ENCODE data around the gene GAL3ST2.

GAL3ST2 gene

GRCh38 chr2:241794250-241794823 is 17.7 kb downstream of the GAL3ST2 start:
- no peak overlapping the region for H3K4me3 ChIP-seq (ENCODE audit: control insufficient read depth, low read depth, low read length)
- TF ChIP-seq, protein P1, sequence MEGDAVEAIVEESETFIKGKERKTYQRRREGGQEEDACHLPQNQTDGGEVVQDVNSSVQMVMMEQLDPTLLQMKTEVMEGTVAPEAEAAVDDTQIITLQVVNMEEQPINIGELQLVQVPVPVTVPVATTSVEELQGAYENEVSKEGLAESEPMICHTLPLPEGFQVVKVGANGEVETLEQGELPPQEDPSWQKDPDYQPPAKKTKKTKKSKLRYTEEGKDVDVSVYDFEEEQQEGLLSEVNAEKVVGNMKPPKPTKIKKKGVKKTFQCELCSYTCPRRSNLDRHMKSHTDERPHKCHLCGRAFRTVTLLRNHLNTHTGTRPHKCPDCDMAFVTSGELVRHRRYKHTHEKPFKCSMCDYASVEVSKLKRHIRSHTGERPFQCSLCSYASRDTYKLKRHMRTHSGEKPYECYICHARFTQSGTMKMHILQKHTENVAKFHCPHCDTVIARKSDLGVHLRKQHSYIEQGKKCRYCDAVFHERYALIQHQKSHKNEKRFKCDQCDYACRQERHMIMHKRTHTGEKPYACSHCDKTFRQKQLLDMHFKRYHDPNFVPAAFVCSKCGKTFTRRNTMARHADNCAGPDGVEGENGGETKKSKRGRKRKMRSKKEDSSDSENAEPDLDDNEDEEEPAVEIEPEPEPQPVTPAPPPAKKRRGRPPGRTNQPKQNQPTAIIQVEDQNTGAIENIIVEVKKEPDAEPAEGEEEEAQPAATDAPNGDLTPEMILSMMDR (conservative IDR thresholded peaks at IDR 0.05; ENCODE audit: control insufficient read depth, insufficient read depth, low read depth, low read length) = no peak
- no peak for DNase-seq (ENCODE audit: low read depth)

- no peak overlapping the region for H3K4me3 ChIP-seq (ENCODE audit: control insufficient read depth, low read depth, low read length)
- TF ChIP-seq, protein P1 (conservative IDR thresholded peaks at IDR 0.05; ENCODE audit: control insufficient read depth, insufficient read depth, low read depth, low read length) = no peak
- DNase-seq (ENCODE audit: low read depth) = no peak
Measured at GRCh38 chr2:241795021-241795999, 18.7 kb downstream of the GAL3ST2 start.

GRCh38 chr2:241796209-241796608 is 19.6 kb downstream of the GAL3ST2 start:
- DNase-seq (ENCODE audit: low read depth) = no peak
- TF ChIP-seq, protein P1 (conservative IDR thresholded peaks at IDR 0.05; ENCODE audit: control insufficient read depth, insufficient read depth, low read depth, low read length) = no peak
- no peak overlapping the region for H3K4me3 ChIP-seq (ENCODE audit: control insufficient read depth, low read depth, low read length)

DNA sequence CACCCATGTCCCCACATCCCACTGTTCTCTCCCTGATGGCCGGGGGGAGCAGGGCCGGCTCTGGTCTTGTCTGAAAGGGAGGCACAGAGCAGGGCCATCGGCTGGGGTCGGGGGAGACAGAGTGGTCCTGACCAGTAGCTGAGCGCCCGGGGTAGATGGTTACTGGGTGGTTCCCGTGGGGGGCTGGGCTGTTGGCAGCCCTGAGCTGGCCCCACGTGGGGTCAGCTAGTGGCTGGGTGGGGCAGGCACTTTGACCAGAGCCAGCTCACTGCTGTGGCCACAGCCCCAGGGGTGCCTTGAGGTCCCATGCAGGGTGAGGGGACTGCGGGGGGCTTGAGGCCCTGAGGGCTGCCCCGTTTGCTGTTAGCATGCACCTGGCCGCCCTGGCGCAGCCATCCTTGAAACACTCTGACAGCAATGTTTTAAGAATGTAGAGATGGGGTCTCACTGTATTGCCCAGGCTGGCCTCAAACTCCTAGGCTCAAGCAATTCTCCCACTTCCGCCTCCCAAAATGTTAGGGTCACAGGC is 20.1 kb downstream of the GAL3ST2 start:
- DNase-seq (ENCODE audit: low read depth) = no peak
- no peak overlapping the region for H3K4me3 ChIP-seq (ENCODE audit: control insufficient read depth, low read depth, low read length)
- TF ChIP-seq, protein P1 (conservative IDR thresholded peaks at IDR 0.05; ENCODE audit: control insufficient read depth, insufficient read depth, low read depth, low read length) = no peak

DNA sequence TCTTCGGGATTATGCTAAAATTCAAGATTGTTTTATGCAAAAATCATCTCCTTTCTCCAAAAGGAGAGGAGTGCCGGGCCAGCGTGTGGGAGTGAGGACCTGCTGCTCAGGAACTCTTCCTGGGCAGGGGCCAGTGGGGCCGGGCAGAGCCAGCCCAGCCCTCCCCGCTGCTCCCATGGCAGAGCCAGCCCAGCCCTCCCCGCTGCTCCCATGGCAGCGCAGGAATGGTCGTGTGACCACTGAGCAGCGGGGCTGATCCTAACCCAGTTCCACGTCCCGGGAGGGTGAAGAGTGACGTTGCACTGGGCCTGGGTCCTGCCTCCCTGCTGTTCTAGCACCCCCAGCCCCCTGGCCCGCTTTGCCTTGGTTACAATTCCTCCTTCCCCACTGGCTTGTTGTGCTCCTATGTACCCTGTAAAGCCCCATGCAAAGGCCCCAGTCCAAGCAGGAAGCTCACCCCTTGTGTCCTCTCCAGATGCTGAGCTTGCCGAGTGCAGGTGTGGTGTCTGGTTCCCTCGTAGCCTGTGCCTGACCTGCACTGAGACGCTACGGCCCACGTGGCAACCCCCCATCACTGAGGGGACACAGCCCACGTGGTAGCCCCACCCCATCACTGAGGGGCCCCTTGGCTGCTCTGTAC is 20.9 kb downstream of the GAL3ST2 start:
- TF ChIP-seq, protein P1 (conservative IDR thresholded peaks at IDR 0.05; ENCODE audit: control insufficient read depth, insufficient read depth, low read depth, low read length) = no peak
- DNase-seq (ENCODE audit: low read depth) = no peak
- no peak overlapping the region for H3K4me3 ChIP-seq (ENCODE audit: control insufficient read depth, low read depth, low read length)

DNA sequence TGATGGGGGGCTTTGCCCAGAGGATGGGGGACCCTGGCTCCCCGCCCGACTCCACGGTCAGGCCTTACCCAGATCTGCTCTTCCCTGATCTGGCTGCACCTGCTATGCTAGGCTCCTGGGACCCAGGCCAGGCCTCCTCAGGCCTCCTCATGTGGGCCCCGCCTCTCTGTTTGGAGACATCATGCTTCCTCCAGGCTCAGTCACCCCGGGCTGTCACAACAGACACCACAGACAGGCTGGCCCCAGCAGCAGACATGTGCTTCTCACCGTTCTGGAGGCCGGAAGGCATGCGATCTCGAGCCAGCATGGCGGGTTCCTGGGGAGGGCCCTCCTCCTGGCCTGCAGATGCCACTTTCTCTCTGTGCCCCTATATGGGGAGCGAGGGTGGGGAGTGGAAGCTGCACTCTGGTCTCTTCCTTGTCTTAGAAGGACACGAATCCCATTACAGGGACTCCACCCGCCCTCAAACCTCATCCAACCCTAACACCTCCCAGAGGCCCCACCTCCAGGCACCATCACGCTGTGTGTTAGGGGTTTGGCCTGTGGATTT is 21.5 kb downstream of the GAL3ST2 start:
- no peak overlapping the region for H3K4me3 ChIP-seq (ENCODE audit: control insufficient read depth, low read depth, low read length)
- no peak for DNase-seq (ENCODE audit: low read depth)
- TF ChIP-seq, protein P1 (conservative IDR thresholded peaks at IDR 0.05; ENCODE audit: control insufficient read depth, insufficient read depth, low read depth, low read length) = no peak
